HG03175 (cell line): ENCODE measurements around the gene SLIT3.

Source experiments
- ATAC-seq: cut with Tn5 transposase; IDR thresholded peaks from one replicate; pipeline ENCODE4 v1.9.1; 2021; ENCODE audit warnings: mild to moderate bottlenecking, moderate library complexity; ENCODE audit not compliant: unreplicated experiment

Gene SLIT3

GRCh38 chr5:168878135-168878745 lies 422.7 kb downstream of the SLIT3 start:
- no peak for ATAC-seq

DNA sequence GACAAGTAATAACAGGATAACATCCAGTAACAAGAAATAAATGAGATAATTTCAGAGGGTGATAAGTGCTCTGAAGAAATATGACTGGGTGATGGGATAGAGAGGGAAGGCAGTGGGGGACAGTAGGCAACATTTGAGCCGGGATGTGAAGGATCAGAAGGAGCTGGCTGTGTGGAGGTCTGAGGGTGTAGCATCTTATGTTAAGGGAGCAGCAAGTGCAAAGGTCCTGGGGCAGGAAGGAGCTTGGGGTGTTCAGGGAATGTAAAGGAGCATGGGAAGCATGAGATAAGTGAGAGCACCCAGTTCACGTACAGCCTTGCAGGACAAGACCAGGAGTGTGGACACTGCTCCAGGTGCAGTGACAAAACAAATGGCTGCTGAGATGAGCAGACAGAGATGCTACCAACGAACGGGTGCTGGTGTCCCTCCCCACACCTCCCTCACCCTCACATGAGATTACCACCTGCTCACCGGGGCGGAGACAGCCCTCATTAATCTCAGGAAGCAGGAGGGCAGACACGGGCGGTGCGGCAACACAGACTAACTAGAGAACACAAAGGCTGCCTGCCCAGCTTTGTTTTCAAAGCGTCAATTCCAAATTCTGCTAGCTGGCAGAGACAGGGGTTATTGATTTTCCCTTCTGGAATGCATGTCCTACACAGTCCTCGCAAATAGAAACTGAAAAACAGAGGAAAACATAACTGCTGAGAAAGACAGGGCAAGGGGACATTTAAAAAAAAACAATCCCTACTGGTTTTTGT lies 423.6 kb downstream of the SLIT3 start:
- ATAC-seq = no peak

GRCh38 chr5:168876419-168876818 lies 424.5 kb downstream of the SLIT3 start:
- no peak for ATAC-seq

DNA sequence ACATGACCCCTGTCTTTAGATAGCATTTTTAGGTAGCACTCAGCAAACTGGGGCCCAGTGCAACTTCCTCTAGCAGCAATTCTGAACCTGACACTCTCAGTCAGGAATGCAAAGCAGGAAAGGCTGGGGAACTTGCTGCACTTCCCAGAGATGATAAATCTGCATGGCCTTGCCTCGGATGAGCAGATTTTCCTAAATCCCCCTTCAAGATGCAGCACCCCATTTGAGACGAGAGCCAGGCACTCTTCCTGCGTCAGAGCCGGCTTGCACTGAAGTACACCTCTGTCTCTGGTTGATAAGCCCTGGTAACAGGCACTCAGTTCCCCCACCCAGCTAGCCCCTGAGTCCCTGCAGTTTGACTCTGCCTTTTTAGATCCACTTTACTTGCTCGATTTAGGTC lies 425.1 kb downstream of the SLIT3 start:
- ATAC-seq = no peak

DNA sequence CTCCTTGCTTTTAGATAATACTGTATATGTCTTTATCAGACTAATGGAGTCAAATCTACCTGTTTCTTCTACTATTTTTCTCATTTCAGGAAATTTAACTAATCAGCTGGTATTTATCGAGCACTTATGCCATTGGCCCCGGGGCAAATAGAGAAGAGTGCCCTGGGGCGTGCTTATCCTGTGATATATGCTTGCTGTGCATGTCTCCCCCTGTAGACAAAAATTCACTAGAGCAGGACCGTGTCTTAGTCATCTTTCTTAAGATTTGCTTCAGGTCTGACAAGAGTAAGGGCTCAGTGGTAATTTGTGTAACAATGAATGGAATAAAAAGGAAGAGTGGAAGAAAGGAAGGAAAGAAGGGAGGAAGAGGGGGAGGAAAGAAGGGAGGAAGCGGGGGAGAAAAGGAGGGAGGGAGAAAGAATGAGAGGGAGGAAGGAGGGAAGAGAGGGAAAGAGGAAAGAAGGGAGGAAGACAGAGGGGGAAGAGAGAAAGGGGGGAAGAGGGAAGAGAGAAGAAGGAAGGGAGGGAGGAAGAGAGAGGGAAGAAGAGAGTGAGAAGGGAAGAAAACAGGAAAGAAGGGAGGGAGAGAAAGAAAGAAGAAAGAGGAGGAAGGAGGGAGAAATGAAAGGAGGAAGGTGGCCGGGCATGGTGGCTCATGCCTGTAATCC lies 426.1 kb downstream of the SLIT3 start:
- ATAC-seq = no peak

- ATAC-seq = no peak
Measured at GRCh38 chr5:168872246-168872645, 428.7 kb downstream of the SLIT3 start.

GRCh38 chr5:168870910-168871309 lies 430.0 kb downstream of the SLIT3 start:
- no peak for ATAC-seq

- no peak for ATAC-seq
Measured at GRCh38 chr5:168869615-168870227, 431.2 kb downstream of the SLIT3 start.

- ATAC-seq = no peak
Measured at GRCh38 chr5:168867241-168867640, 433.7 kb downstream of the SLIT3 start.

- no peak for ATAC-seq
Measured at GRCh38 chr5:168865968-168866367, 435.0 kb downstream of the SLIT3 start.

GRCh38 chr5:168863021-168863420 lies 437.9 kb downstream of the SLIT3 start:
- ATAC-seq = no peak

- ATAC-seq = no peak
Measured at GRCh38 chr5:168860503-168860902, 440.4 kb downstream of the SLIT3 start.

DNA sequence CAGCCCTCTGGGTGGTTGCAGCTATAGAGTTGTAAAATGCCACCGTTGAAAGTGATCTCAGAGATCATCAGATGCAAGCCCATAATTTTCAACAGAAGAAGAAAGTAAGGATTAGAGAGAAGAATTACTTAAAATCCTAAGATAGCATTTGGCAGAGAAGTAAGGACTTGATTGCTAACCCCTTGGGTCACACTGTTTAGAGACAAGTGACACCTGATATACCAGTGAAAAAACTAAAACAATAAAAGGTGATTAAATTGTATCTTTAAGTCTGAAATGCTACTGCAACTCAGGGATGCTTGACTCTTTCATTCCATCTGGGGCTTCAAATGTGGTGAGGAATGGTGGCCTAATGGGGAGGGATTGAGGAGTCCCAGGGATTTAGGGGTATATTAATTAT lies 440.9 kb downstream of the SLIT3 start:
- ATAC-seq = no peak

GRCh38 chr5:168859471-168859870 lies 441.5 kb downstream of the SLIT3 start:
- no peak for ATAC-seq

GRCh38 chr5:168858994-168859393 lies 441.9 kb downstream of the SLIT3 start:
- ATAC-seq = no peak

DNA sequence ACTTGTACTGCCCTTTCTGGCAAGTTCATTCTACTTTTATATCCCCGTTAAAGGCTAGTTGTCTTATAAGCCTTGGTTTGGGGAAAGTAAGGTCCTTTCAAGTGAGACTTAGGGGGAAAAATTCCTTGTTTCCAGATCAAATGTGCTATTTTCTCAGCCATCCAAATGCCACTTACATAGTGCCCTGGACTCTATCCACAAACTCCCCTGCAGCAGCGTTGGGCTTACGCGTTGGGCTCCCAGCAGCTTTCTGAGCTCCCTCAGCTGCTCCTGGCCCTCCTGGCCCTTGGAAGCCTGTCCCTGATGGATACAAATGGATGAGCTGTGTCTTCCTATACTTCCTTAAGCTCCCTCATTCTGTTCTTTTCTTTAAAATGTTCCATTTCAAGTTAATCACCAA lies 442.6 kb downstream of the SLIT3 start:
- no peak for ATAC-seq

DNA sequence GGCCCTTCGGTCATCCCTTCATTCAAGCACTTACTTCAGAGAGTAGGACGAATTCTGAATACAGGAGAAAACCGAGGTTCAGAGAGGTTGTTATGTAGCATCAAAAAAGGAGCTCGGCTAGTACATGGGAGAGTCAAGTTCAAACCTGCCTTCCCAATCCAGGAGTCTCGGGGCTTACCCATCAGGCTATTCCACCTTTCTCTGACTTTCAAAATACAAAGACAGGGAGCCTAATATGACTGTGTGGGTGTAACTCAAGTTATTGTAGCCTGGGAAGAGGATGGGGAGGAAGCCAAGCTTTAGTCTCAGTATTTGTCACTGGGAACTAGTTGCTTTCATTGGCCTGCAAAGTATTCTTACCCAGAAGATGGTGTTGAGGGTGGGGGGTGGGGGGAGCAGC lies 447.0 kb downstream of the SLIT3 start:
- no peak for ATAC-seq

DNA sequence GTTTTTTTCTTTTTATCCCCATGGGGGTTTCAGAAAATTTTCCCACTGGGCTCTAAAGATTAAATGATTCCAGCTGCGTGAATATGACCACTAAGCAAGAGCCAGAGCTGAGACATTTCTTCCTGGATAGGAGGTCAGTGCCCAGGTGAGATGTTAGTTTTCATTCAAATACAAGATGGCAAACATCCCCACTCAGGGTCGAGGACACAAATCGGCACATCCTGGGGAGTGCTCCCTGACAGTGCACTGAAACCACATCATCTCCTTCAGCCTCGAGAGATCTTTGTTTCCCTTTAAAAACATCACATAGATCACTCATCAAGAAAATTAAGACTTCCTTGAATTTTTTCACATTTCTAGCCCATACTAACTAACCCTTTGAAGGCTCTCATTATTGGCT lies 448.6 kb downstream of the SLIT3 start:
- no peak for ATAC-seq

- ATAC-seq = peak; percentile 60
Measured at GRCh38 chr5:168851902-168852321, 449.0 kb downstream of the SLIT3 start.

DNA sequence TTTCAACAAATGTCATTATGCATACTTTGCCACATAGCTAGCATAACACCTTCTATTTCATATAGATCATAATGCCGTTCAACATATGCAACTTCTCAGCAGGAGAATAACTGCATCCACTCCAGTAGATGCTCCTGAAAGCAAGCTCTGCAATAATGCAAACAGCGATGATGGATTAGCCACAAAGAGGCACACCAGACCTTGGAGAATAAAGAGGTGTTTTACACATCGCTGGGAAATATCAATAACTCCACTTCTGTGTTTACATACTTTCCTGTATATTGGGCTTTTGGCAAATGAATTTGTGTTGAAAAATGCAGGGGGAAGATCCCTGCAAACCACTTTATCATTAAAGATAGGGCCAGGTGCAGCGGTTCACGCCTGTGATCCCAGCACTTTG lies 450.3 kb downstream of the SLIT3 start:
- no peak for ATAC-seq

DNA sequence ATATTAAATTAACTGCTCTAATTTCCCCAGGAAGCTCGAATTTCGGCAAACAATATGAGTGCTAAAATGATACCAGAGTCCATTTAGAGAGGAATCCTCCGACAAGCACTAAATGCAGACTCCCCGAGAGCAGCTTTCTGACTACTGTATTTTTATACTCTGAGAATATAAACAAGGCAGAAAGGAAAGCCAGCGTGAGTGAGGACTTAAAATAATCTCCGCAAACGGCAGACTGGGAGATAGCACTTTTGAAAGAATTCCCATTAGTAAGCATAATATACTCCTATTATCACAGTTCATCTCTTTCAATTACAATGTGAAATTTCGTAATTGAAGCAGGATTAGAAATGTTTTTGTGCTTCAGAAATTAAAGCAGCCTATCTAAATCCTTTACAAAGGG lies 452.4 kb downstream of the SLIT3 start:
- ATAC-seq = no peak
